UCSD-AML1 (cell line): ENCODE data around the gene RNF175.
A peak's percentile ranks its signal among the peaks of the same experiment; 100 is the strongest.

ENCODE experiments used
- DNase-seq: peaks from one replicate; lab custom pipeline; 2025; ENCODE audit not compliant: unreplicated experiment; lab: John Stamatoyannopoulos, UW

The RNF175 gene

GRCh38 chr4:153785910-153786721 lies 26.3 kb upstream of the RNF175 start:
- DNase-seq, result no peak

- DNase-seq, result no peak
These were observed 24.4 kb upstream of the RNF175 start for GRCh38 chr4:153784166-153784699.

DNA sequence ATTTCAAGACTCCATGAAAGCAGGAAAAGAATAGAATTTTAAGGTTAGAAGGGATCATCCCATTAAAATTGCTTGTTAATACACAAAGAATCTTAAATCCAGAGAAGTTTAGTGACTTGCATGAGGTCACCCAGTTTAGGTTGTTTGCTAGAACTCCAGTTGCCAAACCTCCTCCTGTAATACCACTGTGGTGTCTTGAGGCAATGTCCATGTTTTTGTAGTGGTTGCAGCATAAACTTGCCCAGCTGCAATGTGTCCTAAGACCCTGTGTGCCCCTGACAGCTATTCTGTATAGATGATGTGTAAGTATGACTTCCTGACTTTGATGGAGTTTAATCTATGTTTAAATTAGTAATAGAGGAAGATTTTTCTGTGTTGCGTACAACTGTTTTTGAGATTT lies 22.8 kb upstream of the RNF175 start:
- DNase-seq, result no peak

- DNase-seq, result no peak
These were observed 22.0 kb upstream of the RNF175 start for GRCh38 chr4:153781717-153782416.

GRCh38 chr4:153781280-153781679 lies 21.5 kb upstream of the RNF175 start:
- no peak for DNase-seq

GRCh38 chr4:153780876-153781275 lies 21.1 kb upstream of the RNF175 start:
- no peak for DNase-seq

DNA sequence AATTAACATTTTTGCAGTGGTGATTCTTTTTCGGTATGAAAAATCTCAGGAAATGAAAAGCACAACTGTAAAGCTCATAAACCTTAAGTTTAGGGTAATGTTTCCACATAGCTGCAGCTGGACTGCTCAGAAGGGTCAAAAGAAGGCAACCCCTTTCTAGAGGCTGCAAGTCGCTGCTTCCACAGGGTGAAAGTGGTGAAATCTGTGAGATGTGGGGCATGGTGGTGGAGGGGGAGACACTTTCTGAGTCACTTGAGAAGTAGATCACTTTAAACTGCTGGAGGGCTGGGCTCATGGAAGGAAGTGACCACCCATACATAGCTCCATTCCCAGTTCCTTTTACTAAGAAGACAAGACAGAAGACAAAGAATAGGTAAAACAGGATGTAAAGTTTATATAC lies 20.4 kb upstream of the RNF175 start:
- DNase-seq, result no peak

DNA sequence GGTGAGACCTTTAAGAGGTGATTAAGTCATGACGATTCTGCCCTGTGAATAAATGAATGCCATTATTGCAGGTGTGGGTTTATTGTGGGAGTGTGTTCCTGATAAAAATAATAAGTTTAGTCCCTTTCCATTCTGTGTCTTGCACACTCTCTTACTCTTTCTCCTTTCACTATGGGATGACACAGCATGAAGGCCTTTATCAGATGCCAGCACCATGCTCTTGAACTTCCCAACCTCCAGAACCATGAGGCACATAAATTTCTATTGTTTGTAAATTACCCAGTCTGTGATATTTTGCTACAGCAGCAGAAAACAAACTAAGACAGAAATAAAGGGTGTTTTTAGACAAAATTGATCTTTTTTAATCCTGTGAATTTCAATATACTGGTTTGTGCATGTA lies 18.6 kb upstream of the RNF175 start:
- DNase-seq, result no peak

DNA sequence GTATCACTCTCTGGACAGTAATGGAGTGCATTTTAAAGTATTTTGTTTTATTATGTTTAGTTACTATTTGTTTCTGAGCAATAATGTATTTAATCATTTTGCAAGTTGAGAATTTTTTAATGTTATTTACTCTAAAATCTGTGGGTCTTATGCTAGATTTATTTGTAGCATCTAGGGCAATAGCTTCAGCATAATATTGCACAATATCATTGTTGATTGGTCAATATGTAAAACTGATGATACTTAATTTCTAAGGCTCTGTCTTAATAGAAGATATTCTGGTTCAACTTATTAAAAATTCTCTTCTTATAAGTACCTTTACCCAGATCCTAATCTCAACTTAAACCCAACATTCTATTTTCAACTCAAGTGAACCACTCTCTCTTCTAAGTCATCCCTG lies 17.6 kb upstream of the RNF175 start:
- DNase-seq, result no peak

- no peak for DNase-seq
These were observed 16.8 kb upstream of the RNF175 start for GRCh38 chr4:153776601-153777000.

DNA sequence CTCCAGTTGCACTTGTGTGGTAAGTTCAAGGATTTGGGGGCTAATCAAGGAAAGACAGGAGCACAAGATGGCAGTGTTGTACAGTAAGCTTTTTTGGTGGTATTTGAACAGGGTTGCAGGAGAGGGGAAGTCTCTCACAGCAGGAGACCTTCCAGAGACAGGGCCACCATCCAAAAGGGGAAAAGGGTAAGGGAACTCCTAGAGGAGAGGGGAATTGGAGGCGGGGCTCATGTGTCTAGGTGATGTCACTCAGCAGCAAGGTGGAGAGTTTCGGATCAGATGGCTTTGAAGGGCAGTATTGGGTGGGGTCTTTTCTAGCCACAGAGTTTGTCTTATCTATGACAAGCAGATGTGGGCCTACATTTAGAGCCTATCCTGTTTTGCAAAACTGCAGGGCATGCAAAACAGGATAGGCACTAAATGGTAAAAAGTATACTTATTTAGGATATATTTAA lies 13.4 kb upstream of the RNF175 start:
- peak; percentile 29 for DNase-seq

DNA sequence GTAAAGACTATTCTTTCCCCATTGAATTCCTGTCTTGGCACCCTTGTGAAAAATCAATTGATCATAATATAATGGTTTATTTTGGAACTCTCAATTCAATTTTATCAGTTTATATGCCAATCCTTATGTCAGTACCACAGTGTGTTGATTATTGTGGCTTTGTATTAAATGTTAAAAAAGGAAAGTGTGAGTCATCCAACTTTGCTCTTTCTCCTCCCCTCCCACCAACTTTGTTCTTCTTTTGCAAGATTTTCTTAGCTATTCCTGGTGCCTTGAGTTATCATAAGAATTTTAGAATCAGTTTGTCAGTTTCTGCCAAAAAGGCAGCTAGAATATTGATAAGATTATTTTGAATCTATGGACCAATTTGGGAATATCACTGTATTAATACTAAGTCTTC lies 11.2 kb upstream of the RNF175 start:
- no peak for DNase-seq

DNA sequence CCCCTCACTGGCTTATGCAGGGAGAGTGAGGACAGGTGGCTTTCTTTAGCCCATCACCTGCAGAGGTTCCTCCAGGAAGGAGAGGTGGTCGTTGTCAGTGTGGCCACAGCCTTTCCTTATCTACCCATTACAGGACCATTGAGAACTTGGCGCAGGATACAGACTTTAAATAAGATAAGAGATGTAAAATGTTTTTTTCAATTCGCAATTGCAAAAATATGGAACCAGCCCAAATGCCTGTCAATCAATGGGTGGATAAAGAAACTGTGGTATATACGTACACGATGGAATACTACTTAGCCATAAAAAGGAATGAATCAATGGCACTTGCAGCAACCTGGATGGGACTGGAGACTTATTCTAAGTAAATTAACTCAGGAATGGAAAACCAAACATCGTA lies 6.9 kb upstream of the RNF175 start:
- no peak for DNase-seq

DNA sequence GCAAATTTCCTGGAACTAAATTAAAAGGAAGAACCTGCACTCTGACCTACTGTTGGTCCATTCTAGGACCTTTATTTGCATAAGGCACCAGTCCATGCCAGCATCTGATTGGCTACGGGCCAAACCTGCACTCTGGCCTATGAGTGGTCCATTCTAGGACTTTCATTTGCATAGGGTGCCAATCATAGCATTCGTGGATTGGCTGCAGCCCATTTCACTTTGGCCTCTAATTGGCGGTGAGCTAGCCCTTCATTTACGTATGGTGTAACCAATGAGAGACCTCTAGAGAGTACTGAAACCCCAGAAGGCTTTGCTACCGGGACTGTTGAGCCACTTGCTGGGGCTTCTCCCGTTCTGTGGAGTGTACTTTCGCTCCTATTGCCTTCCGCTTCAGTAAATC lies 6.1 kb upstream of the RNF175 start:
- no peak for DNase-seq

DNA sequence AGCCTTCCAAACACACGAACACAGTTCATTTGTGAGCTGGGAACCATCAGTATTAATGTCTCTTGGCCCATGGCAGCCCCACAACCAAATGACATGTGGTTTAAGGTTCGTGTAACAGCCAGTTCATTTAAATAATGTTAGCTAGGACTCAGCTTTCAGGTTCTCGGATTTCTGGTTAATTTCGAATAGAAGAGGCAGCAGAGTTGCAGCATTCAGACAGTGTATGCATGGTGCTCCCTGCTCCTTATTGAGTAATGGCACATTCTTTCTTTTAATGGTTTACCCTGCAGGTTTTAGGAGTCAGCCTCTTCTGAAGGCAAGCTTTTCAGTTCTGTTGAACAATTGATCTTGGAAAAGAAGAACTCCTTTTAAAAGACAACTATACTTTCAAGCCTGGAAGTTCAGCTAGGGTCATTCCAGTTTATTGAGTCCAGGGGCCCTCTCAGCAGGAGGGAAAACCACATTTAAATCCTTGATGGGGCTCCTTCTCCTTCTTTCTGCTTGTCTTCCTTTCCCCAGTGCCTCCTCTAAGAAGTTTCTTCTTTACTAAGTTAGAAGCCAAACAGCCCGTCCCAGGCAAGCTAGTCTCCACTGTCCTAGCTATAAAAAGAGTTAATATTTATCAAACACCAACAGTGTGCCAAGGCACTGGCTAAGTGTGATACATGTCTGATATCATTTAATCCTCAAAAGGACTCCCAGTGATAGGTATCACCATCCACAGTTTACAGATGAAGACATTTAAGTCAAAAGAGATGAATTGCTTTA lies 5.0 kb upstream of the RNF175 start:
- no peak for DNase-seq

GRCh38 chr4:153763404-153763803 lies 3.6 kb upstream of the RNF175 start:
- DNase-seq, result no peak

GRCh38 chr4:153758688-153759406 lies 977 bp downstream of the RNF175 start:
- DNase-seq, result no peak

GRCh38 chr4:153758136-153758535 lies 1.7 kb downstream of the RNF175 start:
- no peak for DNase-seq

- no peak for DNase-seq
These were observed 2.4 kb downstream of the RNF175 start for GRCh38 chr4:153757407-153757806.

DNA sequence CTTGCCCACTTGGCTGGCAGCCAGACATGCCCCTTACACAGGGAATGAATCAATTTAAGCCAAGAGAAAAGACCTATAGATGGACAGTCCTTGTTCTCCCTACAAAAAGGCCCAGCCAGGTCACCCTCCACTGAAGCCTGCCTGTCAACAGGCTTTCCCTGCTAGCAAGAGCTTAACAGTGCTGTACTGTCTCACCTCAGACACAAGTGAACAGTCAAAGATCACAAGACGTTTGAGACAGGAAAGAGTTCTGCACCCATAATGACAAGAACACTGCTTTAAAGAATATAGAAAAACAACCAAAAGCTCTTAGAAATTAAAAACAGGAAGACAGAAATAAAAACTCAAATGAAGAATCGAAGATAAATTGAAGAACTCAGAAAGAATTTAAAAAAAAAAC lies 4.6 kb downstream of the RNF175 start:
- no peak for DNase-seq
